GM12801 (cell line): ENCODE data around the gene NLRC5.

Experiments used
- TF ChIP-seq, protein P1 (sequence below): IDR thresholded peaks from one replicate; pipeline ENCODE4 v1.5.1; 2011; ENCODE audit warnings: control low read depth; ENCODE audit not compliant: insufficient read length; ENCODE audit errors: extremely low read depth

The NLRC5 gene

DNA sequence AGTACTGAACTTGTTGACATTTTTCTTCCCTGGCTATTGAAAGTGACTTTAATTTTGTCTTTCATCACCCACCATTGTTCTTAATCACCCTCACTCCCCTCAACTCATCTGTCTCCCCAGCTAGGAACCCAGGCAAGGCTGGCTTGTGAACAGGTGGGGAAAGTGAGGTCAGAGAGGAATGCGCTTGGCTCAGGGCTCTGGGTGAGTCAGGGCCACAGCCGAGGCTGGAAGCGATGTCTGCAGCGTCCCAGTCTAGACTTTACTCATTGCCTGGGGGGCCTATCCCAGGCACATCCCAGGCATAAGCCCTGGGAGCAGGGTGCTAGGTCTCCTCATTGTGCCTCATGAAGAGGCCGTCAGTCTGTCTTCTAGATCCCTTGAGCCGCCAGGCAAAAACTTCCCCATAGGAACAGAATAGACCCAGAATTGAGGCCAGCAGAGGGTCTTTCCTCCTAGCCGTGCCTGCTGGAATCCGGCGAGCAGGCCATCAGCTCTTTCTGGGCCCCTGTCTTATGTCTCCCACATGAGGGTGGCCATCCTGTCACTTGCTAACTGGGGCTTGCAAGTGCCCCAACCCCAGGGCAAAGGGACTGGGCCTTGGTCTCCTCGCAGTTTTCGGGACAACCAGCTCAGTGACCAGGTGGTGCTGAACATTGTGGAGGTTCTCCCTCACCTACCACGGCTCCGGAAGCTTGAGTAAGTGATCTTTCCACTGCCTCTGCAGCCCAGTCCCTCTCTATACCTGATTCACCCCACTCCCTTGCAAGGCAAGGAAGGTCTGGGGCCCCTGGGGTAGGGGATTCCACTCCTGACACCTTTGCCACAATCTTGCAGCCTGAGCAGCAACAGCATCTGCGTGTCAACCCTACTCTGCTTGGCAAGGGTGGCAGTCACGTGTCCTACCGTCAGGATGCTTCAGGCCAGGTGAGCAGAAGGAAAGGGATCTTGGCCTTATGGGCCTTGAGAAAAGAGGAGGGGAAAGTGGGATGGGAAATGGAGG is 40.1 kb downstream of the NLRC5 start:
- TF ChIP-seq, protein P1, sequence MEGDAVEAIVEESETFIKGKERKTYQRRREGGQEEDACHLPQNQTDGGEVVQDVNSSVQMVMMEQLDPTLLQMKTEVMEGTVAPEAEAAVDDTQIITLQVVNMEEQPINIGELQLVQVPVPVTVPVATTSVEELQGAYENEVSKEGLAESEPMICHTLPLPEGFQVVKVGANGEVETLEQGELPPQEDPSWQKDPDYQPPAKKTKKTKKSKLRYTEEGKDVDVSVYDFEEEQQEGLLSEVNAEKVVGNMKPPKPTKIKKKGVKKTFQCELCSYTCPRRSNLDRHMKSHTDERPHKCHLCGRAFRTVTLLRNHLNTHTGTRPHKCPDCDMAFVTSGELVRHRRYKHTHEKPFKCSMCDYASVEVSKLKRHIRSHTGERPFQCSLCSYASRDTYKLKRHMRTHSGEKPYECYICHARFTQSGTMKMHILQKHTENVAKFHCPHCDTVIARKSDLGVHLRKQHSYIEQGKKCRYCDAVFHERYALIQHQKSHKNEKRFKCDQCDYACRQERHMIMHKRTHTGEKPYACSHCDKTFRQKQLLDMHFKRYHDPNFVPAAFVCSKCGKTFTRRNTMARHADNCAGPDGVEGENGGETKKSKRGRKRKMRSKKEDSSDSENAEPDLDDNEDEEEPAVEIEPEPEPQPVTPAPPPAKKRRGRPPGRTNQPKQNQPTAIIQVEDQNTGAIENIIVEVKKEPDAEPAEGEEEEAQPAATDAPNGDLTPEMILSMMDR: no peak

DNA sequence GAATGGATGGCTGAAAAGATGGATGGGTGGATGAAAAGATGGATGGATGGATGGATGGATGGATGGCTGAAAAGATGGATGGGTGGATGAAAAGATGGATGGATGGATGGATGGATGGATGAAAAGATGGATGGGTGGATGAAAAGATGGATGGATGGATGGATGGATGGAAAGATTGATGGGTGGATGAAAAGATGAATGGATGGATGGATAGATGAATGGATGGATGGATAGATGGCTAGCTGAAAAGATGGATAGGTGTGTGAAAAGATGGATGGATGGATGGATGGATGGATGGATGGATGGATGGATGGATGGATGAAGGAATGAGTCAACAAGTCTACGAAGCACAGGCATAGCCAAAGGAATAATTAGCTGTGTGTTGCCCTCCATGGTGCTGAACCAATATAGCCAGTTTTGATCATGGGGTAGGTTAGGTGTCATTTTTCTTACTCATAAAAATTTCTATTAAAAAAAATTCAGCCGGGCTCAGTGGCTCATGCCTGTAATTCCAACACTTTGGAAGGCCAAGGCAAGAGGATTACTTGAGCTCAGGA is 41.1 kb downstream of the NLRC5 start:
- TF ChIP-seq, protein P1: no peak

DNA sequence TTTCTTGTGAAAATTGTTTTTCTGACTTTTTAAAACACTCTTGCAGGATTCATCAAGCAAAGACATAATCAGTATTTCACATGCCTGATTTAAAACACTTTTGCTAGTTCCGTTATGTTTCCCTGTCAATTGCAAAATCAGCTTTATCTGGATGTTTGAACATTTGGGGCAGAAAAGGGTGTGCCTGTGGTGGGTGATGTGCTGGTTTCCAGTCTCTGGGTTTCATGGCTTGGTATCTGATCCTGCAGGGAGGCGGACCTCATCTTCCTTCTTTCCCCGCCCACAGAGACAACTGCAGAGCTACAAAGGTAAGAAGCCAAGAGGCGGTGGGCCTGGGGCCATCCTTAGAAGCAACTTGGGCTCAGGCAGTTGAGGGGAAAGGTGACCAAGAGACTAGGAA is 41.8 kb downstream of the NLRC5 start:
- TF ChIP-seq, protein P1: no peak

DNA sequence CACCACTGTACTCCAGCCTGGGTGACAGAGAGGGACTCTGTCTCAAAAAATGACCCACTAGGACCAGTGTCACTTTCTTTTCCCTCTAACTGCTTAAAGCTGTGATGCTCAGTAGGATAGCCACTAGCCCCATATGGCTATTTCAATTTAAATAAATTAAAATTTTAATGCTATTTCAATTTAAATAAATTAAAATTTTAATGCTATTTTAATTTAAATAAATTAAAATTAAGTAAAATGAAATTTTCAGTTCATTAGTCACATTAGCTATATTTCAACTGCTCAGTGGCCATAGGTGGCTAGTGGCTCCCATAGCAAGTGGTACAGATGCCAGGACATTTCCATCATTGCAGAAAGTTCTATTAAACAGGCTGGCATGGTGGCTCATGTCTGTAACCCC is 43.0 kb downstream of the NLRC5 start:
- TF ChIP-seq, protein P1: no peak

DNA sequence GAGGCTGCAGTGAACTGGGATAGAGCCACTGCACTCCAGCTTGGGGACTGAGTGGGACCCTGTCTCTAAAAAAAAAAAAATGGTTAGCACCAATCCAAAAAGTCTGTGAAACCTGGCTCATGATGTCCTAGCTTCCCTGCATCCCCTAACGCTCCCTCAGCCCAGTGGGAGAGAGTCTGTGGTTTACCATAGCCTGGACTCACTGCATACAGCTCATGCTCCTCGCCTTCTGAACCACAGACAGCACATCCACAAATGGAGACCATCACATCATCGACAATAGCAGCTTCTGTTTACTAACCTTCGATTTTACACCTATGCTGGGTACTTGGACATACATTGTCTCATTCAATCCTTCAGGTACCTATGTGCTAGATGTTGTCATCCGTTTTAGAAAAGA is 43.6 kb downstream of the NLRC5 start:
- TF ChIP-seq, protein P1: no peak

DNA sequence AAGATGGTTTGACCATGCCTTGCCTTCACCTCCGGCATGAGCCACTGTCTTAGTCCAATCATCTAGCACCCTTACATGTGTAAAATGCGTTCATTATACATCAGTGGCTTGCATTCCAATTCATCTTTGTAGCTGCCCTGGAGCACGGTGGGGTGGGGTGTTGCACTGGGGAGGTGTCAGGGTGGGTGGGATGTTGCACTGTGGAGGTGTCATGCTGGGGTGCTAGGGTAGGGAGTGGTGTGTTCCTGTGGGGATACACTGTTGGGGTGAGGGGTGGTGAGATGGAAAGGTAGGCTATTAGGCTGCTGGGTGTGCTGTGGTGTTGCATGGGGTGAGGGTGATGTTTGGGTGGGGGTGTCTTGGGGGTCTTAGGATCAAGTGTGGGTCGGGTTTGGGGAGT is 47.0 kb downstream of the NLRC5 start:
- TF ChIP-seq, protein P1: no peak

DNA sequence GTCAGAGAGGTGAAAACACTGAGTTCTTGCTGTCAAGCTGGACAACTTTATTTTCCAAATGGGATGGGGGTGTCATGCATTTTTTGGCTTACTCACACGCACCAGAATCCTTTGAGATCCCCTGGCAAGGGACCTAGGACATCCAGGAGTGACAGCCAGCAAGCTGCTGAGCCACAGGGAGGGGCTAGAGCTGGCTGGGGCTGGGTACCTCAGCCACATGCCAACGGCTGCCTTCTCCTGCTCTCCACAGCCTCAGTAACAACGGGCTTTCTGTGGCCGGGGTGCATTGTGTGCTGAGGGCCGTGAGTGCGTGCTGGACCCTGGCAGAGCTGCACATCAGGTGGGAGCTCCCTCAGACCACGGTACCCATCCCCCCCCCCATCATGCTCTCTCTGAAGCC is 47.6 kb downstream of the NLRC5 start:
- TF ChIP-seq, protein P1: no peak
